ENCODE measurements around the gene TECPR1.

GRCh38 chr7:98223898-98224700 is 27.9 kb downstream of the TECPR1 start:
- TF ChIP-seq, protein P1, sequence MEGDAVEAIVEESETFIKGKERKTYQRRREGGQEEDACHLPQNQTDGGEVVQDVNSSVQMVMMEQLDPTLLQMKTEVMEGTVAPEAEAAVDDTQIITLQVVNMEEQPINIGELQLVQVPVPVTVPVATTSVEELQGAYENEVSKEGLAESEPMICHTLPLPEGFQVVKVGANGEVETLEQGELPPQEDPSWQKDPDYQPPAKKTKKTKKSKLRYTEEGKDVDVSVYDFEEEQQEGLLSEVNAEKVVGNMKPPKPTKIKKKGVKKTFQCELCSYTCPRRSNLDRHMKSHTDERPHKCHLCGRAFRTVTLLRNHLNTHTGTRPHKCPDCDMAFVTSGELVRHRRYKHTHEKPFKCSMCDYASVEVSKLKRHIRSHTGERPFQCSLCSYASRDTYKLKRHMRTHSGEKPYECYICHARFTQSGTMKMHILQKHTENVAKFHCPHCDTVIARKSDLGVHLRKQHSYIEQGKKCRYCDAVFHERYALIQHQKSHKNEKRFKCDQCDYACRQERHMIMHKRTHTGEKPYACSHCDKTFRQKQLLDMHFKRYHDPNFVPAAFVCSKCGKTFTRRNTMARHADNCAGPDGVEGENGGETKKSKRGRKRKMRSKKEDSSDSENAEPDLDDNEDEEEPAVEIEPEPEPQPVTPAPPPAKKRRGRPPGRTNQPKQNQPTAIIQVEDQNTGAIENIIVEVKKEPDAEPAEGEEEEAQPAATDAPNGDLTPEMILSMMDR (IDR thresholded peaks at IDR 0.05; ENCODE audit: extremely low read depth in 1 of 2, insufficient read depth in 1 of 2, low read depth in 1 of 2, low read length in 2 of 2) = no peak
- TF ChIP-seq EZH2 (IDR thresholded peaks at IDR 0.05; ENCODE audit: borderline replicate concordance, low read depth, low read length, severe bottlenecking) (no peak), MYC (IDR thresholded peaks at IDR 0.05; ENCODE audit: low read depth, low read length) (no peak), POLR2A (IDR thresholded peaks at IDR 0.05; ENCODE audit: low read depth, low read length) (no peak), POLR2AphosphoS5 (IDR thresholded peaks at IDR 0.05; ENCODE audit: insufficient read depth, low read depth, low read length) (no peak)
